HG03064 (cell line): ENCODE results near the gene UBA52.
A peak's percentile ranks its signal among the peaks of the same experiment; 100 is the strongest.
"Not testable (repeated sequence)": the region's sequence is repeated elsewhere in the genome, so short reads cannot be mapped to it uniquely, and the experiment has no call there.

Experiments used
- ATAC-seq: cut with Tn5 transposase; IDR thresholded peaks from one replicate; pipeline ENCODE4 v1.9.1; 2021; ENCODE audit warnings: low read depth; ENCODE audit not compliant: unreplicated experiment

The UBA52 gene

GRCh38 chr19:18571564-18572344, at the start of gene UBA52:
TSS of gene UBA52 (plus strand) at chr19:18571857. CDS start at chr19:18573301, 1,444 bp downstream.
- ATAC-seq = peak; percentile 73

- peak; percentile 76 for ATAC-seq
Observed at GRCh38 chr19:18522124-18522861, 49.4 kb upstream of the UBA52 start.

GRCh38 chr19:18522862-18523440, 48.7 kb upstream of the UBA52 start:
- ATAC-seq = not testable (repeated sequence)

- ATAC-seq = no peak
Observed at GRCh38 chr19:18523841-18524240, 47.8 kb upstream of the UBA52 start.

GRCh38 chr19:18526316-18526715, 45.3 kb upstream of the UBA52 start:
- ATAC-seq = no peak

GRCh38 chr19:18529782-18530181, 41.9 kb upstream of the UBA52 start:
- ATAC-seq = no peak

- ATAC-seq = no peak
Observed at GRCh38 chr19:18531485-18531884, 40.2 kb upstream of the UBA52 start.

GRCh38 chr19:18532168-18532890, 39.3 kb upstream of the UBA52 start:
- ATAC-seq = no peak

GRCh38 chr19:18533058-18533457, 38.6 kb upstream of the UBA52 start:
- ATAC-seq = no peak

GRCh38 chr19:18536475-18536874, 35.2 kb upstream of the UBA52 start:
- no peak for ATAC-seq

- ATAC-seq = no peak
Observed at GRCh38 chr19:18537431-18537830, 34.2 kb upstream of the UBA52 start.

- no peak for ATAC-seq
Observed at GRCh38 chr19:18538115-18538514, 33.5 kb upstream of the UBA52 start.

GRCh38 chr19:18539372-18539771, 32.3 kb upstream of the UBA52 start:
- no peak for ATAC-seq

GRCh38 chr19:18540200-18540599, 31.5 kb upstream of the UBA52 start:
- ATAC-seq = not testable (repeated sequence)

GRCh38 chr19:18541258-18541991, 30.2 kb upstream of the UBA52 start:
- no peak for ATAC-seq

GRCh38 chr19:18541992-18542940, 29.4 kb upstream of the UBA52 start:
- ATAC-seq = no peak

GRCh38 chr19:18542941-18543813, 28.5 kb upstream of the UBA52 start, which contains the start of gene FKBP8:
TSS of gene FKBP8 (minus strand) at chr19:18543573. CDS start at chr19:18541970, 1,603 bp downstream.
- peak; percentile 69 for ATAC-seq
